HL-60 (cell line): ENCODE data around the gene IQGAP2.

ENCODE experiments used
- DNase-seq, 2 experiments: peaks; one replicate each; pipeline ENCODE4 v3.0.0-alpha.2; 2010 to 2020; ENCODE audit warnings: low read depth in 1 of 2, low spot score in 1 of 2
- H3K27ac ChIP-seq: fragments of 250-450 bp; sonication (Bioruptor Pico); replicated peaks from 2 replicates; pipeline ENCODE4 v1.5.1; 2020; ENCODE audit warnings: mild to moderate bottlenecking, moderate library complexity
- H3K27me3 ChIP-seq: fragments of 250-450 bp; sonication (Bioruptor Pico); 2 replicates; pipeline ENCODE4 v1.5.1; 2021; ENCODE audit warnings: mild to moderate bottlenecking, moderate library complexity; ENCODE audit not compliant: insufficient read depth, poor library complexity, severe bottlenecking
- H3K4me3 ChIP-seq: replicated peaks from 2 replicates; pipeline ENCODE4 v1.5.1; 2011; ENCODE audit warnings: mild to moderate bottlenecking, control low read depth, low read length; ENCODE audit not compliant: insufficient read depth
- CTCF ChIP-seq: IDR thresholded peaks from one replicate; pipeline ENCODE4 v1.5.1; 2011; ENCODE audit warnings: low read length, control low read depth, inconsistent platforms; ENCODE audit not compliant: insufficient read depth
- GABPA ChIP-seq: IDR thresholded peaks from 2 replicates; pipeline ENCODE4 v1.6.1; 2012; ENCODE audit warnings: low read depth
- POLR2AphosphoS5 ChIP-seq: IDR thresholded peaks from 2 replicates; pipeline ENCODE4 v1.6.1; 2012; ENCODE audit warnings: low read depth
- REST ChIP-seq: IDR thresholded peaks from 2 replicates; pipeline ENCODE4 v1.6.1; 2012; ENCODE audit warnings: low read depth; ENCODE audit not compliant: insufficient replicate concordance
- SPI1 ChIP-seq: IDR thresholded peaks from 2 replicates; pipeline ENCODE4 v1.6.1; 2012; ENCODE audit warnings: low read depth, mild to moderate bottlenecking, borderline replicate concordance

The IQGAP2 gene

GRCh38 chr5:76704131-76704663 lies 301.1 kb downstream of the IQGAP2 start:
- no peak for DNase-seq
- Histone ChIP-seq H3K4me3 (no peak overlapping the region), H3K27ac (no peak overlapping the region), H3K27me3 (no peaks in the 10 kb centered on the region)
- no peak for TF ChIP-seq GABPA
- TF ChIP-seq CTCF: no peak

GRCh38 chr5:76705574-76705973 lies 302.5 kb downstream of the IQGAP2 start:
- Histone ChIP-seq H3K4me3 (no peak overlapping the region), H3K27ac (0 out of 2 replicates have a peak overlapping the region, but pooled peaks have one; percentile 14), H3K27me3 (no peaks in the 10 kb centered on the region)
- peak; percentile 85 for TF ChIP-seq SPI1
- no peak for TF ChIP-seq GABPA
- DNase-seq: no peak

GRCh38 chr5:76709762-76710161 lies 306.7 kb downstream of the IQGAP2 start:
- H3K27me3 ChIP-seq: no peaks in the 10 kb centered on the region
- H3K4me3 ChIP-seq: no peak overlapping the region
- DNase-seq: no peak
- H3K27ac ChIP-seq: no peak overlapping the region
- TF ChIP-seq GABPA: no peak
- TF ChIP-seq SPI1: no peak
- no peak for TF ChIP-seq REST
- TF ChIP-seq CTCF: no peak
- TF ChIP-seq POLR2AphosphoS5: no peak

- DNase-seq: no peak
- TF ChIP-seq SPI1 (no peak), POLR2AphosphoS5 (no peak), GABPA (no peak), CTCF (no peak), REST (no peak)
- Histone ChIP-seq H3K4me3 (no peak overlapping the region), H3K27me3 (no peaks in the 10 kb centered on the region), H3K27ac (no peak overlapping the region)
Measured at GRCh38 chr5:76710991-76711390, 307.9 kb downstream of the IQGAP2 start.
